Sigmoid colon (tissue), 4 donors: ENCODE results near the gene FLNB.

ENCODE experiments used
- CTCF ChIP-seq, 4 experiments: fragments of 450-650 bp in 3 of 4; fragments of 200-600 bp in 1 of 4; IDR thresholded peaks; one replicate each; pipeline ENCODE4 v1.5.1; 2016 to 2019; ENCODE audit warnings: antibody characterized with exemption in 4 of 4, mild to moderate bottlenecking in 3 of 4, moderate library complexity in 2 of 4
- EP300 ChIP-seq, 4 donors: sonication (generic); formaldehyde crosslinking; IDR thresholded peaks; one replicate each; pipeline ENCODE4 v1.6.1; 2017; ENCODE audit warnings: antibody characterized with exemption in 4 of 4
- POLR2A ChIP-seq, 2 donors: fragments of 450-650 bp; IDR thresholded peaks; one replicate each; pipeline ENCODE4 v1.6.1; 2016; ENCODE audit warnings: antibody characterized with exemption in 2 of 2, mild to moderate bottlenecking in 2 of 2, moderate library complexity in 2 of 2
- POLR2AphosphoS5 ChIP-seq, 4 donors: sonication (generic); formaldehyde crosslinking; IDR thresholded peaks; one replicate each; pipeline ENCODE4 v1.6.1; 2017; ENCODE audit warnings: antibody characterized with exemption in 4 of 4

- TF ChIP-seq CTCF (IDR thresholded peaks at IDR 0.05), result no peak
- no peak for TF ChIP-seq POLR2AphosphoS5 (IDR thresholded peaks at IDR 0.05)
- no peak for TF ChIP-seq POLR2A (IDR thresholded peaks at IDR 0.05)
- TF ChIP-seq EP300 (IDR thresholded peaks at IDR 0.05), result no peak
Observed at GRCh38 chr3:58209933-58210332, 201.7 kb downstream of the FLNB start.
